K562 (cell line): Measurements from ENCODE around the gene HSPA1B. TPM values are rescaled to one million over a fixed set of nuclear protein-coding genes. Genes with fewer than 3 reads are reported as not detected.

Experiments
- BRCA1 ChIP-seq, 2 experiments: fragments of 450-650 bp in 1 of 2; sonication (generic) in 1 of 2; formaldehyde crosslinking in 1 of 2; IDR thresholded peaks; 2 replicates each; pipeline versions ENCODE4 v1.5.0 to v1.6.1; 2017 to 2020; ENCODE audit warnings: mild to moderate bottlenecking in 1 of 2, missing genetic modification reagents in 1 of 2
- BRD9 ChIP-seq: fragments of 450-650 bp; IDR thresholded peaks from 2 replicates; pipeline ENCODE4 v1.6.1; 2018; ENCODE audit warnings: low read depth; ENCODE audit not compliant: partially characterized antibody
- CEBPB ChIP-seq: fragments of 450-650 bp; IDR thresholded peaks from 2 replicates; pipeline ENCODE4 v1.6.1; 2016; ENCODE audit warnings: missing genetic modification characterization, missing compliant biosample characterization
- FOXJ3 ChIP-seq: sonication (generic); formaldehyde crosslinking; IDR thresholded peaks from 2 replicates; pipeline ENCODE4 v1.4.0; 2020; ENCODE audit warnings: mild to moderate bottlenecking, missing genetic modification reagents
- HDAC1 ChIP-seq, 2 experiments: fragments of 450-650 bp; IDR thresholded peaks; 2 replicates each; pipeline ENCODE4 v1.6.1; 2016 to 2017; ENCODE audit warnings: inconsistent platforms in 1 of 2, mild to moderate bottlenecking in 1 of 2, moderate library complexity in 1 of 2
- KLF1 ChIP-seq: fragments of 450-650 bp; IDR thresholded peaks from 2 replicates; pipeline ENCODE4 v1.6.1; 2016; ENCODE audit warnings: missing genetic modification characterization, missing compliant biosample characterization
- NCOR1 ChIP-seq: fragments of 450-650 bp; IDR thresholded peaks from 2 replicates; pipeline ENCODE4 v1.6.1; 2016; ENCODE audit warnings: mild to moderate bottlenecking, moderate library complexity
- PRDM10 ChIP-seq: fragments of 450-650 bp; IDR thresholded peaks from 2 replicates; pipeline ENCODE4 v1.6.1; 2018; ENCODE audit not compliant: partially characterized antibody
- PRPF4 ChIP-seq: fragments of 200-400 bp; formaldehyde crosslinking; IDR thresholded peaks from one replicate; pipeline ENCODE4 v1.6.1; 2017; ENCODE audit warnings: low read length, low read depth, mild to moderate bottlenecking; ENCODE audit not compliant: insufficient read depth, poor library complexity, severe bottlenecking
- SMAD1 ChIP-seq: fragments of 150-350 bp; IDR thresholded peaks from 2 replicates; pipeline ENCODE4 v1.6.1; 2014; ENCODE audit warnings: low read length, low read depth; ENCODE audit not compliant: partially characterized antibody
- SRSF9 ChIP-seq: fragments of 200-400 bp; formaldehyde crosslinking; IDR thresholded peaks from 2 replicates; pipeline ENCODE4 v1.6.1; 2017; ENCODE audit warnings: low read depth, low read length, borderline replicate concordance
- TARDBP ChIP-seq: fragments of 450-650 bp; IDR thresholded peaks from 2 replicates; pipeline ENCODE4 v1.6.1; 2016
- ZNF3 ChIP-seq: fragments of 250-450 bp; sonication (Bioruptor Pico); IDR thresholded peaks from 2 replicates; pipeline ENCODE4 v1.5.0; 2021; ENCODE audit warnings: mild to moderate bottlenecking, moderate library complexity
- ZNF407 ChIP-seq: fragments of 450-650 bp; IDR thresholded peaks from 2 replicates; pipeline ENCODE4 v1.6.1; 2016; ENCODE audit warnings: low read depth
- ZNF696 ChIP-seq: fragments of 250-450 bp; sonication (Bioruptor Pico); conservative IDR thresholded peaks from 2 replicates; pipeline ENCODE4 v1.4.0; 2020; ENCODE audit warnings: mild to moderate bottlenecking, moderate library complexity
- ZNF764 ChIP-seq: fragments of 250-450 bp; sonication (Bioruptor Pico); IDR thresholded peaks from 2 replicates; pipeline ENCODE4 v1.4.0; 2020; ENCODE audit warnings: low read depth, mild to moderate bottlenecking, moderate library complexity
- ZNF77 ChIP-seq: fragments of 250-450 bp; sonication (Bioruptor Pico); IDR thresholded peaks from 2 replicates; pipeline ENCODE4 v1.5.0; 2020
- polyA plus RNA-seq, 8 experiments: library from polyadenylated mRNA; depleted of rRNA in 4 of 8; stranded (reverse) in 5 of 8; unstranded in 3 of 8; fragments of >200 nt; fragmentation: Nextera tagmentation in 2 of 8; fragmentation: Illumina TruSeq in 1 of 8; extraction: Ambion mirVana in 2 of 8; extraction: Trizol in 1 of 8; gene quantifications; 2 replicates each; pipeline versions ENCODE4 v1.2.1 to v1.2.3, GENCODE V29; 2011 to 2014; ENCODE audit warnings: inconsistent platforms in 1 of 8, missing spikeins in 1 of 8
- total RNA-seq, 7 experiments: library from RNA; depleted of rRNA in 6 of 7; stranded (reverse); fragments of >200 nt in 6 of 7; fragmentation: Illumina TruSeq in 2 of 7; extraction: Trizol in 2 of 7; gene quantifications; 2 replicates each; pipeline versions ENCODE4 v1.2.1 to v1.2.3, GENCODE V29; 2011 to 2021; ENCODE audit warnings: low replicate concordance in 1 of 7

Gene HSPA1B
- total and polyA plus RNA-seq, 9 of the 15 experiments (the other 6 are each of a cell fraction or from before 2014, with no cell fraction given) = 0.27 to 227 (median 51.2) TPM

- TF ChIP-seq ZNF407 (no peak), NCOR1 (no peak), HDAC1 (IDR thresholded peaks at IDR 0.05) (peak in 1 of 2 experiments; percentile 63; a peak in 2 of 4 replicates), SRSF9 (no peak), FOXJ3 (CRISPR knock-in tag) (no peak), KLF1 (tag) (peak; percentile 44; the same call in 1 of the 2 replicates), BRCA1 (IDR thresholded peaks at IDR 0.05) (no peak), BRCA1 (CRISPR knock-in tag; IDR thresholded peaks at IDR 0.05) (no peak), ZNF77 (CRISPR knock-in tag) (no peak), BRD9 (peak; percentile 4), ZNF764 (CRISPR knock-in tag) (peak; percentile 66; the same call in 1 of the 2 replicates), ZNF3 (CRISPR knock-in tag) (no peak), SMAD1 (peak; percentile 96), CEBPB (no peak), PRDM10 (no peak), PRPF4 (no peak), TARDBP (no peak), ZNF696 (no peak)
These were observed 12.3 kb upstream of the HSPA1B start, which contains the start of the genes HSPA1A and HSPA1L (continued) for GRCh38 chr6:31815025-31815838.
